ENCODE measurements around the gene UNC5A.

Gene UNC5A

GRCh38 chr5:176847148-176847547, 36.8 kb downstream of the UNC5A start:
- DNase-seq: no peak

GRCh38 chr5:176847726-176848290, 37.4 kb downstream of the UNC5A start:
- no peak for DNase-seq

- DNase-seq: no peak
These were observed 38.3 kb downstream of the UNC5A start for GRCh38 chr5:176848651-176849050.

DNA sequence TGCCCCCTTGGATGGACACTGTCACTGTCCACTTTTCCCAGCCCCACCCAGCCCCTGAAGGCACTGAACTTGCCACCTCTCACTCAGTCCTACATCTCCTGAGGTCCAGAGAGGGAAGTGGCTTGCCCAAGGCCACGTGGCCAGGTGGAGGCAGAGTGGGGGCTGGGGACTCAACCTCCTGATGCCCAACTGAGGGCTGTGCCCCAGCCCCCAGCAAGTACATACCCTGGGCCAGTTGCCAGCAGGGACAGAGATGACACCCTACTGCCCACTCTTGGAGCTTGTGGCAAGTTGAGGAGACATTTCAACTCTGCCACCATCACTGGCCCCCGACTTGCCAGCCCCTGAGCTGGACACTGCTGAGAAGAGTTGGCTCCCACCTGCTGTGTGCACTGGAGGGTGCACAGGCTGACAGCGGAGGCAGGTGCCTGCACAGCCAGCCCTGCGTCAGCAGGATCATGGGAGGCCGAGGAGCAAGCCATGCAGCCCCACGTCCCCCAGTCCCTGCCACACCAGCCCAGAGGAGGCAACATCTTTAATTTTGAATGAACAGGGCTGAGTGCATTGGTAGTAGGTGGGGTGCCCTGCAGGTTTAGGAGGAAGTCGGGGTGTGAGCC, 39.4 kb downstream of the UNC5A start:
- no peak for DNase-seq

GRCh38 chr5:176850371-176851245, 40.2 kb downstream of the UNC5A start:
- DNase-seq: no peak

- DNase-seq: no peak
These were observed 41.0 kb downstream of the UNC5A start for GRCh38 chr5:176851380-176851779.

DNA sequence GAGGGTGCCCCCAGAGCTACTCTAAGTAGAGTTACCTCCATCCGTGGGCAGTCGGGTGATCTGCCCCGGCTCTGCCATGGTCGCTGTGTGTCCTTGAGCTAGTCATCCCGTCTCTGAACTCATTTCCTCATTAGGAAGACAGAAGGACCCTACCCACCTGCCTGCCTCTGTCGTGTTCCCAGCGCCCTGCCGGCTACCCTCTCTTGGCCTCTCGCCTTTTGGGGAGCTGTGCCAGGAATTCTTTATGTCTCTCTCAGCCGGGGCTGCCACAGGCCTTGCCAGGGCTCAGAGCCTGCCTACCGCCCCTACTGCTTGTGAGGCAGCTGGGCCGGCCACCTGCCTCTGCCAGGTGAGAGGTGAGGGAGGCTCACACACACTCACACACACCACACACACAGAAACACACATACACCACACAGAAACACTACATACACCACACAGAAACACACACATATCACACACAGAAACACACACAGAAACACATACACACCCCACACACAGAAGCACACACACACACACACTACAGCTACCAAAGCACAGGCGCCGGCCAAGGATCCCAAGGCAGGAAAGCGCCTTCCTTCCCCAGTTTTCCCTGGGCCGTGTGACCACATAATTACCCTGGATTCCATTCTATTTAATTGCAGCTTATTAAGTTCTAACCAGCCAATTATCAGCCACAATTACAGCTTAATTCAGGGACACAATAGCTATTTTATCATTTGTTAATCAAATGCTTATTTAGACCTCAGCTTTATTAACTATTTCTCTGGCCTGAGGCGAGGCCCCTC, 41.7 kb downstream of the UNC5A start:
- DNase-seq: no peak

DNA sequence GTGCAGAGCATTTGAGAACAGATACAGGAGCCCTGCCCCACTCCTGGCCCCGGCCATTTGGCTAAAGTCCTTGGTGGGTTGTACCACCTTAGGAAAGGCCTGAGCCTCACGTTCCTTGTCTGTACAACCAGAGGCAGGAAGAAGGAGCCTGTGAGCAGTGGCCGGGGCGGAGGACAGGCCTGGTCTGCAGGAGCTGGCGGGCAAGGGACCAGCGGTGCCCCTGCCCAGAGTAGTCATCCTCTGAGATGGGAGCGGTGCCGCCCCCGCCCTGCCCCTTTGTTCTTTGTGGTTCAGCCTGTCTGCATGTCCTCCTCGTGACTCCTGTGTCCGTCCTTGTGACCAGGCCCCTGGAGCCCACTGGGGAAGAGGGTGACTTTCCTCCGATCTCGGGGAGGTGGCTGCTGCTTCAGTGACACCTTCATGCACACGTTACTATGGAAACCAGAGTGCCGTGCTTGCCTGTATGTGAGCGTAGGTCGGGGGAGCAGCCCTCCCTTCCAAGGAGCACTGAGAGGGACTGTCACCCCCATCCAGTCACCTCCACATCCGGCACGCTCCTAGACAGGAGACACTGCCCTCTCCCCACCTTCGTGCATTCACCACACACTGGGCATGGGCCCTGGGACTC, 42.9 kb downstream of the UNC5A start:
- DNase-seq: no peak

GRCh38 chr5:176854164-176854563, 43.8 kb downstream of the UNC5A start:
- no peak for DNase-seq

- DNase-seq: no peak
These were observed 45.2 kb downstream of the UNC5A start for GRCh38 chr5:176855598-176855997.

DNA sequence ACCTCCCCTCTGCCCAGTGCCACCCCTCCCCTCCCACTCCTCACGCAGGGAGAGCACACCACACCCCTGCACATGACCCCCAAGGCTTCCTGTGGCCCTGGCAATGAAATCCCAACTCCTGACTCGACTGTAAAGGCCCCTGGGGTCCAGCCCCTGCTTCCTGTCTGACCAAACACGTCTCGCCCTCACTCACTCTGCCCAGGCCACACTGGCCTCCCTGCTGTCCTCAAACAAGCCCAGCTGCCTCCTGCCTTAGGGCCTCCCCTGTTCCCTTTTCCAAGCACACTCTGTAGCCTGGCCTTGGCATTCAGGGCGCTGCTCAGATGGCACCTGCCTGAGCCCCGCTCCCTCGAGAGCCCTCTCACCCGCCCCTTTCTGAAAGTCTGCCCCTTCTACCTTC, 46.4 kb downstream of the UNC5A start:
- DNase-seq: no peak

DNA sequence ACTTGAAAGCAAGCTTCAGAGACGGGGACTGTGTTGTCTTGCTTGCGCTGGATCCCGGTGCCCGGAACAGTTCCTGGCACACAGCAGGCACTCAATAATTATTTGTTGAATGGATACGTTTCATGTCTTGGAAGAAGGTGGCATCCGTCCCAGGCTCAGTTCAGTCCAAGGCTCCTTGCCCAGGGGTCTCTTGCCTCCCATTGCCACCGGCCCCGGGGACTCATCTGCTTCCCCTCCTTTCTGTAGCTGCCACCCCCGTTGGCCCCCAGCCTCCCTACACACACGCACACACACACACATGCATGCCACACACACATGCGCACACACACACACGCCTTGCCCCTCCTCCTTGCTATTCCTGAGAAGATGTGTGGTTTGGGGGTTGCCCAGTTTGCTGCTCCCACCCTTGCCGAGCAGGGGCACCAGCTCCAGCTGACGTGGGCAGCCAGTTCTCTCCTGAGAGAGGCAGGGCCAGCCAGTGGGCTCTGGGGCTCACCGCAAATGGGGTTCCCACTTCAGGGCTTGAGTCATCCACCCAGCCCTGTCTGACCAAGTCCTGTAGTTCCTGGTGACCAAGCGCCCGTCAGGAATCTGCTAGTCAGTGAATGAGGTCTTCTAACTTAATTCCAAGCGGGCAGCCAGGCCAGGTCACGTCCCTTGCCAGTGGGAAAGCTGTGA, 47.0 kb downstream of the UNC5A start:
- DNase-seq: no peak

DNA sequence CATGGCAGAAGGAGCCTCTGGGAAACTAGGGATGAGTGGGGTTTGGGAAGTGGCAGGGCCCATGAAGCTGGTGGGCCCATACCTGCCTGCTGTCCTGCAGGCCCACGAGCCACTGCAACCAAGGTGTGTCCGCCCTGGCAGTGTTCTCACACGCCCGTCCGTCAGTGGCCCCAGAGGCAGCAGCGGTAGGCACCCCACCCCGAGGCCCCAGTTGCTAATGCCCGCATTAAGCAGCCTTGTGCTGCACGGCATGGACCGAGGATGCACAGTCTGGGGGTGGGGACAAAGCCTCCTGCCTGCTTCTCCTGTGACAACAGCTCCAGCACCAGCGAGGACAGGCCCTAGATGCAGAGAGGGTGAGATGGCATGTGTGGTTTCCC, 47.5 kb downstream of the UNC5A start:
- DNase-seq: no peak

DNA sequence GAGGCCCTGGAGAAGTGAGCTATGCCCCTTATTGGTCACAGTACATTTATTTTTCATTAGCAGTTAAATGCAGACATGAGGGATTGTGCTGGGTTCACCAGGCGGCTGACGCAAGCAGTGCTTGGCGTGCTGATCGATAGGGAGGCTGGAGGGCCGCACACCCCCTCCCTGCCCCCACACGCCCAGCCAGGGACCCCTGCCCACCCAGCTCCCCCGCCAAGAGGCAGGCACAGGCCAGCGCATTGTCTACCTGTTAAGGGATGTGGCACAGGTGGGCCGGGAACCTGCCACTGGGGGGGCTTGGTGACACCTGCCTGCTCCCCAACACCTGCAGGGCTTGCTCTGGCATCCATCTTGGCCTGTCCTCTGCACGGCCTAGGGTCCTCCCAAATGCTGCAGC, 49.6 kb downstream of the UNC5A start:
- no peak for DNase-seq

GRCh38 chr5:176860381-176860780, 50.0 kb downstream of the UNC5A start:
- no peak for DNase-seq

GRCh38 chr5:176861276-176861675, 50.9 kb downstream of the UNC5A start:
- no peak for DNase-seq

- no peak for DNase-seq
These were observed 52.1 kb downstream of the UNC5A start for GRCh38 chr5:176862330-176862995.

GRCh38 chr5:176863041-176863764, 52.8 kb downstream of the UNC5A start:
- DNase-seq: no peak

GRCh38 chr5:176863765-176864098, 53.4 kb downstream of the UNC5A start:
- DNase-seq: no peak

DNA sequence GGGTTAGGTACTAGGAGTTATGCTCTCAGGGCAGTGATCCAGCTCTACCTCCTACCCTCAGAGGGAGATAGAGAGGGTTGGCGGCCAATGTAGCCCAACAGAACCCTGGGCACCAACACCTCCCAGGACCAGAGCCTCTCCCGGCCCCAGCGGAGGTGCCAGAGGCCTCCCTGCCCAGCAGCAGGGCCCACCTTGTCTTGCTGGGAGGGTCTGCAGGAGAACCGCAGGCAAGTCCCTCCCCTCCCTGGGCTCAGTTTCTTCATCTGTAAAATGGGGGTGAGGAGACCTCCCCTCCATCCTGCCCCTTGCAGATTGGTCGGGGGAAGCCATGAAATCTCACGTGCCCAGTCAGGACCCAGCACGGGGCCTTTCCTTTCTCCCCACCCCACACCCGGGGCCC, 54.4 kb downstream of the UNC5A start:
- no peak for DNase-seq

DNA sequence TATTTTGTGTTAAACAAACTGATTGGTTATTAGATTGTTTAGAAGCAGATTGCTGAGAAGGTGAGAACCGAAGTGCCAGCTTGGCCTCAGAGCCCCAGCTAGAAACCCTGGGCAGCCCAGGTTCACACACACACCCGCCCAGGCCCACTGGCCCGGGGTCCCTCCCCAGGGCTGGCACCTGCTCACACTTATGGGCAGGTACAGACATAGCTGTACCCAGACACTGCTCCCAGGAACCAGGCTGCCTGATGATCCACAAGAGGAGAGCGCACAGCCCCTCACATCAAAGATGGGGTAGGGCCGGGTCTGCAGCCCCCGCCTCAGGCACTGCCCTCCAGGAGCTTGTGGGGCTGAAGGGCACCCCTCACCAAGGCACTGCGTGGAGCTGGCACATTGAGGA, 55.6 kb downstream of the UNC5A start:
- no peak for DNase-seq
